Fibroblast of the aortic adventitia (primary cell): ENCODE measurements around the gene GTPBP1. TPM values are rescaled to one million over a fixed set of nuclear protein-coding genes. Genes with fewer than 3 reads are reported as not detected.

Experiments
- DNase-seq: peaks from one replicate; pipeline ENCODE4 v3.0.0-alpha.2; 2010; ENCODE audit warnings: low read depth
- H3K4me3 ChIP-seq: 2 replicates; pipeline ENCODE4 v1.5.1; 2011; ENCODE audit warnings: low read depth, mild to moderate bottlenecking, control low read depth, low read length, moderate library complexity
- total RNA-seq: library from RNA; depleted of rRNA; stranded (reverse); fragments of >200 nt; gene quantifications from 2 replicates; pipeline ENCODE4 v1.2.3, GENCODE V29; 2012; ENCODE audit warnings: low replicate concordance
- TF ChIP-seq, protein P1 (sequence below): IDR thresholded peaks from 2 replicates; pipeline ENCODE4 v1.5.1; 2011; ENCODE audit warnings: mild to moderate bottlenecking, low read length, control low read depth, inconsistent platforms; ENCODE audit not compliant: insufficient read depth

GTPBP1 gene
- total RNA-seq, 1 donor, result 26.8 TPM

DNA sequence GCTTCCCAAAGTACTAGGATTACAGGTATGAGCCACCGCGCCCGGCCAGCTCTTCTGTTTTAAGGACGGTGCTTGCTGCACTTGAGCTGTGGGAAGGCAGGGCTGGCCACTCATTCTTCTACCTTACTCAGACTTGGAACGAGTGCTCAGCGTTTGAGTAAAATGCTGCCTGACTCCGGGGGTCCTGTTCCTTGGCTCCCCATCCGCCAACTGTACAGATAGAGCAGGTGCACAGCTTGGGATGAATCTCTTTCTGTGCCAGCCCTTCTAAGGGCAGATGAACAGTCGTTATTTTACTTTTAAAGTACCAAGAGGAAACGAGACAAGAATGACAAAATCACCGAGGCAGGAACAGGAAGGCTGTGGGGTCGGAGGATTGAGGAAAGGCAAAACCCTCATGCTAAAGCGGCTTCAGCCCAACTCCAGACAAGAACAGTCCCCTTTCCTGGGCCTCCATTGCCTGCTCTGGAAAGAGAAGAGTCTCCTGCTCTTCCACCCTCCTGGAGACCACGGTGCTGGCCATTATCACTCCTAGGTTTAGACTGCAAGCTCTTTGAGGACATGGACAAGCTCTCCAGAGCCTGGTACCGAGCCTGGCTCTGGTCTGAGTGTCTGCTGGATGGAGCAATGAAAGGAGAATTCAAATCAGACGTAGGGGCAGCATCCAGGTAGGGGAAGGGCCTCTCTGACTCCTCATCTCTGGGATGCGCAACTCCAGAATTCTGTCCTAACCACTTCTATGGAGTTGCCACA is 51.1 kb downstream of the GTPBP1 start:
- no peak for DNase-seq
- H3K4me3 ChIP-seq, result peak overlapping the region; percentile 68

DNA sequence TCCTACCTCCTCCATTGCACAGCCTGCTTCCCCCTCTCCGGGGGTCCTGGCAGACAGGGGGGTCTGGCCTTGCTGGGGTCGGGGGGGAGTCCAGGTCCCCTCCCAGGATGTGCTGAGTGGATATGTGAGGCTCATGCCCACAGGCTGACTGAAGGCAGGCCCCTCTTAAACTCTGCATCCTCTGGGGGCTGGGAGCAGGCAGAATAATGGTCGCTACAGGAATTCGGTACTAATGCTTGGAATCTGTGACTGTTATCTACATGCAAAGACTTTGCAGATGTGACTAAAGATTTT is 51.7 kb downstream of the GTPBP1 start:
- DNase-seq, result no peak
- no peak overlapping the region for H3K4me3 ChIP-seq
- TF ChIP-seq, protein P1, sequence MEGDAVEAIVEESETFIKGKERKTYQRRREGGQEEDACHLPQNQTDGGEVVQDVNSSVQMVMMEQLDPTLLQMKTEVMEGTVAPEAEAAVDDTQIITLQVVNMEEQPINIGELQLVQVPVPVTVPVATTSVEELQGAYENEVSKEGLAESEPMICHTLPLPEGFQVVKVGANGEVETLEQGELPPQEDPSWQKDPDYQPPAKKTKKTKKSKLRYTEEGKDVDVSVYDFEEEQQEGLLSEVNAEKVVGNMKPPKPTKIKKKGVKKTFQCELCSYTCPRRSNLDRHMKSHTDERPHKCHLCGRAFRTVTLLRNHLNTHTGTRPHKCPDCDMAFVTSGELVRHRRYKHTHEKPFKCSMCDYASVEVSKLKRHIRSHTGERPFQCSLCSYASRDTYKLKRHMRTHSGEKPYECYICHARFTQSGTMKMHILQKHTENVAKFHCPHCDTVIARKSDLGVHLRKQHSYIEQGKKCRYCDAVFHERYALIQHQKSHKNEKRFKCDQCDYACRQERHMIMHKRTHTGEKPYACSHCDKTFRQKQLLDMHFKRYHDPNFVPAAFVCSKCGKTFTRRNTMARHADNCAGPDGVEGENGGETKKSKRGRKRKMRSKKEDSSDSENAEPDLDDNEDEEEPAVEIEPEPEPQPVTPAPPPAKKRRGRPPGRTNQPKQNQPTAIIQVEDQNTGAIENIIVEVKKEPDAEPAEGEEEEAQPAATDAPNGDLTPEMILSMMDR, result no peak

More for the DNA sequence above, 51.1 kb downstream of the GTPBP1 start:
- TF ChIP-seq, protein P1, result no peak

DNA sequence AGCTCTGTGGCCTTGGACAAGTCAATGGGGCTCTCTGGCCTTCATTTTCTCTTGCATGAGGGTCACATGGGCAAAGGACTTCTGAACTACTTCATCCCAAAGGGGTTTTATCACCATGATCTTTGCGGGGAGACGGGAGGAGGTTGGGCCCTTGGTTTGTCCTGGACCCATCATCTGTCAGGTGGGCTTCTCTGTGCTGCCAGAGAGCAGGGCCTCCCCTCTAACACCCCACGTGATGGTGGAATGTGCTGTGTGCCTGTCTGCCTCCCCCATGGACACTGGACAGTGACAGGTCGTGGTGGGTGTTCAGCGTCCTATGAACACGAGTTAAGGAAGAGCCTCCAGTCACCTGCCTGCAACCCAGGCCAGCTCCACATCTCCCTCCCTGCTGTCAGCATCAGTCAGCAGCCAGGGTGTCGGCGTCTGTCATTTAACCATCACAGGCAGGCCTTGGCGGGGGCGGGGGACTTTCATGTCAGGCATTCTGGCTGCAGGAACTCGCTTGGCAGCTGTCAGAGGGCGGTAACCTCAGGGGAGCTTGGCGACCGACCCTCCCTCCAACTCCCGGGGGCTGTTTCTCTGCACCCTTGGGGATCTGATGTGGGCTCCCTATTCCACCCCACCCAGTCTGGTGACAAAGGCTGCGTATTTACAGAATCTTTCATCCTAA is 52.7 kb downstream of the GTPBP1 start:
- no peak for DNase-seq
- TF ChIP-seq, protein P1, result no peak
- no peak overlapping the region for H3K4me3 ChIP-seq

GRCh38 chr22:38759005-38759404 is 53.3 kb downstream of the GTPBP1 start:
- no peak for DNase-seq
- H3K4me3 ChIP-seq, result no peak overlapping the region

GRCh38 chr22:38760477-38761201 is 54.9 kb downstream of the GTPBP1 start:
- H3K4me3 ChIP-seq, result no peak overlapping the region
- peak; percentile 15 for DNase-seq
- TF ChIP-seq, protein P1, result no peak

More at GRCh38 chr22:38759005-38759404, 53.3 kb downstream of the GTPBP1 start:
- TF ChIP-seq, protein P1, result no peak

DNA sequence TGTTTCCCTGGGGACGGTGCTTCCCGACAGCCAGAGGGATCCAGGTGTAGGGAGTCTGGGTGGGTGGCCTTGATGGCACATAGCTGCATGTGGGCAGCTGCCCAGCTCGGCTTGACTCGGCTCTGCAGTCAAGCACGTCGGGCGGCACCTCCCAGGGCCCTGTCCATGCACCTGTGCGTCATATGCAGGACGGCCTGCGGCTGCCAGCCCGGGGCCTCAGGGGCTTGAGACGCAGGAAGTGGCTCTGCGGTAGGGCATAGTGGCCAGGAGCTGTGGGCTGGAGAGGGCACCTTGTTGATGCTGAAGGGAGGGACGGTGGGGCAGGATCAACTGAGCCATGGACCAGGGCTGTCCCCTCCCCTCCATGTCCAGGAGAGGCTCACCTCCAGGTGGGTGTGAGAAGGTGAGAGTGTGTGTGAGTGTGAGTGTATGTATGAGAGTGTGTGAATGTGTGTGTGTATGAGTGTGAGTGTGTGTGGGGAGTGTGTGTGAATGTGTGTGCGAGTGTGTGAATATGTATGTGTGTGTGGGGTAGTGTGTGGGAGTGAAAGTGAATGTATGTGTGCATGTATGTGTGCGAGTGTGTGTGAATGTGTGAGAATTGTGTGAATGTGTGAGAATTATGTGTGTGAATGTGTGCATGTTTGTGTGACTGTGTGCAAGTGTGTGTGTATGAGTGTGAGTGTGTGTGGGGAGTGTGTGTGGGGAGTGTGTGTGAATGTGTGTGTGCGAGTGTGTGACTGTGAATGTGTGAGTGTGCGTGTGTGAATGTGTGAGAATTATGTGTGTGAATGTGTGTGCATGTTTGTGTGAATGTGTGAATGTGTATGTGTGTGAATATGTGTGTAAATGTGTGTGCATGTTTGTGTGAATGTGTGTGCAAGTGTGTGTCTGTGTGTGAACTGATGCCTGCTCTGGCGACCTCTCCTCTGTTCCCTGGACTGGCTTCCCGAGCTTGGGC is 55.7 kb downstream of the GTPBP1 start:
- no peak for DNase-seq
- H3K4me3 ChIP-seq, result no peak overlapping the region
- TF ChIP-seq, protein P1, result no peak
